ENCODE results near the gene LPCAT3. TPM values are rescaled to one million over a fixed set of nuclear protein-coding genes. Genes with fewer than 3 reads are reported as not detected.

LPCAT3 gene
- total RNA-seq, 1 donor from 2014 or later = 33.3 TPM

DNA sequence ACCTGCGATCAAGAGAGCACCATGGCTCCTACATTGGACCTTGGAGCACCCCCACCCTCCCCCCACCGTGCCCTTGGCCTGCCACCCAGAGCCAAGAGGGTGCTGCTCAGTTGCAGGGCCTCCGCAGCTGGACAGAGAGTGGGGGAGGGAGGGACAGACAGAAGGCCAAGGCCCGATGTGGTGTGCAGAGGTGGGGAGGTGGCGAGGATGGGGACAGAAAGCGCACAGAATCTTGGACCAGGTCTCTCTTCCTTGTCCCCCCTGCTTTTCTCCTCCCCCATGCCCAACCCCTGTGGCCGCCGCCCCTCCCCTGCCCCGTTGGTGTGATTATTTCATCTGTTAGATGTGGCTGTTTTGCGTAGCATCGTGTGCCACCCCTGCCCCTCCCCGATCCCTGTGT, 76.5 kb downstream of the LPCAT3 start:
- intact Hi-C loops (cut with micrococcal nuclease) = loop anchor here (2.0 kb wide), 1 partner anchor 69 kb away; the partner anchor contains the start of gene SPSB2

DNA sequence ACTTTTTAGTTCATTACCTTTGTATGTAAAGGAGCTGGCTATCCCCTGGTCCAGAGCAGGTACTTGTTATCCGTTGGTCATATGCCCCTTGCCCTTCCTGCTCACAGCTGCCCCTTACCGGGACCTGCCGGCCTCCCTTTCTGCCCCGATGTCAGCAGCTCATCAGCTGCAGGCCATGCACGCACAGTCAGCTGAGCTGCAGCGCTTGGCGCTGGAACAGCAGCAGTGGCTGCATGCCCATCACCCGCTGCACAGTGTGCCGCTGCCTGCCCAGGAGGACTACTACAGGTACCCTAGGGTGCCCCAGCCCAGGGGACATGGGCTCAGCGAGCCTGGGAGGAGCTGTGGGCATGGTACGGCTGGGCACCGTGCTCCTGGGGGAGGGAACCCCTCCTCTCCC, 77.0 kb downstream of the LPCAT3 start:
- intact Hi-C loops (cut with micrococcal nuclease) = no loop called here

DNA sequence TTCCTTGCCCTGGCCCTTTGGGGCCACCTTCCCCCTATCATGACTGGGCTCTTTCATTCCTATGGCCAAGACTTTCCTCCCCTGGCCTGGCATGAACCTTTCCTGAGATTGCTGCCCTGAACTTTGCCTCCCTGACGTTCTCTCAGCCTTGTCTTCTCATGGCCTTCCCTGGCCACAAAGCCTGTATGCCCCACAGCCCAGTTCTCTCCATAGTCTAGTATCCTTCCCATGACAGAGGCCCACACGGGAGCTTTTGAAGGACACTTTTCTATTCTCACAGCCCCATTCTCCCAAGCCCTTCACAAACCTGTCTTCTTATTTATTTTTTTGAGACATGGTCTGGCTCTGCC, 79.1 kb downstream of the LPCAT3 start:
- intact Hi-C loops (cut with micrococcal nuclease) = loop anchor here (2.0 kb wide), 1 partner anchor 34 kb away; the partner anchor contains the start of gene LRRC23

DNA sequence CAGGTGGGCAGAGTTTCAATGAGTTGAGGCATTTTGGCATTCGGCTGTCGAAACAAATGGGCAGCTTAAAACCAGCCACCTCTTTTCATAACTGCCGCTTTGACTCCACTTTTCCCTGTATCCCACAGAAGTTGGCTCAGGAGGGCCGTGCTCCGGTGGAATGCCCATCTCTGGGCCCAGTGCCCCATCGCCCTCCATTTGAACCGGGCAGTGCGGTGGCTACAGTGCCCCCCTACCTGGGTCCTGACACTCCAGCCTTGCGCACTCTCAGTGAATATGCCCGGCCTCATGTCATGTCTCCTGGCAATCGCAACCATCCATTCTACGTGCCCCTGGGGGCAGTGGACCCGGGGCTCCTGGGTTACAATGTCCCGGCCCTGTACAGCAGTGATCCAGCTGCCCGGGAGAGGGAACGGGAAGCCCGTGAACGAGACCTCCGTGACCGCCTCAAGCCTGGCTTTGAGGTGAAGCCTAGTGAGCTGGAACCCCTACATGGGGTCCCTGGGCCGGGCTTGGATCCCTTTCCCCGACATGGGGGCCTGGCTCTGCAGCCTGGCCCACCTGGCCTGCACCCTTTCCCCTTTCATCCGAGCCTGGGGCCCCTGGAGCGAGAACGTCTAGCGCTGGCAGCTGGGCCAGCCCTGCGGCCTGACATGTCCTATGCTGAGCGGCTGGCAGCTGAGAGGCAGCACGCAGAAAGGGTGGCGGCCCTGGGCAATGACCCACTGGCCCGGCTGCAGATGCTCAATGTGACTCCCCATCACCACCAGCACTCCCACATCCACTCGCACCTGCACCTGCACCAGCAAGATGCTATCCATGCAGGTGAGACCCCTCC, 79.7 kb downstream of the LPCAT3 start:
- intact Hi-C loops (cut with micrococcal nuclease) = loop anchor here (1.0 to 2.0 kb wide), 3 partner anchors 14 to 34 kb away; partner anchors contain the start of genes EMG1, LRRC23 and PHB2

DNA sequence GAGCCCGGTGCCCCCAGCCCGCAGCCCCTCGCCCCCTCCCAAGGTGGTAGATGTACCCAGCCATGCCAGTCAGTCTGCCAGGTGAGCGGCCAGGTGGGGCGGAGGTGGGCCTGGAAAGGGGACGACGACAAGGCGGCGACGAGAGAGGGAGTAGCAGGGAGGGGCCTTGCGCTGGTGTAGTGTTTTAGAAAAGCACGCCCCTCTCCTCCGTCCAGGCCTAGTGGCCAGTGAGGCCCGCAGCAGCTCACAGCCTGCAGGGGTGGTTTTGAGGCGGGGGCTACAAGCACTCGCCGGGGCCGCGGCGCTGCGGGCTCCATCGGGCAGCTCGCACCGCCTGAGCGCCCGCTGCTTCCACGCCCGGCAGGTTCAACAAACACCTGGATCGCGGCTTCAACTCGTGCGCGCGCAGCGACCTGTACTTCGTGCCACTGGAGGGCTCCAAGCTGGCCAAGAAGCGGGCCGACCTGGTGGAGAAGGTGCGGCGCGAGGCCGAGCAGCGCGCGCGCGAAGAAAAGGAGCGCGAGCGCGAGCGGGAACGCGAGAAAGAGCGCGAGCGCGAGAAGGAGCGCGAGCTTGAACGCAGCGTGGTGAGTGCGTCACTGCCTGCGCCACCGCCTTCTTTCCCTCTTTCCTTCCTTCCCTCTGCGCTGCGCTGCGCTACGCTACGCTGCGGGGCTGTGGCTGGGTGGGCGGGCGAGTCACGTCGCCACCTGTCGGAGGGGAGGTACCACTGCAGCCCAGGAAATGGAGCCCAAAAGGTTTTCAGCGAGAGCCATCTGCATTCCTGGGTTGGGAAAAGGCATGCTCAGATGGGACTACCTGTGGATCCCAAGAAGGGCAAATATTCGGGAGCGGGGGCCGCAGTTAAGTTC, 80.6 kb downstream of the LPCAT3 start:
- intact Hi-C loops (cut with micrococcal nuclease) = loop anchor here (1.0 to 2.0 kb wide), 3 partner anchors 13 to 33 kb away; partner anchors contain the start of genes EMG1, LRRC23 and PHB2

DNA sequence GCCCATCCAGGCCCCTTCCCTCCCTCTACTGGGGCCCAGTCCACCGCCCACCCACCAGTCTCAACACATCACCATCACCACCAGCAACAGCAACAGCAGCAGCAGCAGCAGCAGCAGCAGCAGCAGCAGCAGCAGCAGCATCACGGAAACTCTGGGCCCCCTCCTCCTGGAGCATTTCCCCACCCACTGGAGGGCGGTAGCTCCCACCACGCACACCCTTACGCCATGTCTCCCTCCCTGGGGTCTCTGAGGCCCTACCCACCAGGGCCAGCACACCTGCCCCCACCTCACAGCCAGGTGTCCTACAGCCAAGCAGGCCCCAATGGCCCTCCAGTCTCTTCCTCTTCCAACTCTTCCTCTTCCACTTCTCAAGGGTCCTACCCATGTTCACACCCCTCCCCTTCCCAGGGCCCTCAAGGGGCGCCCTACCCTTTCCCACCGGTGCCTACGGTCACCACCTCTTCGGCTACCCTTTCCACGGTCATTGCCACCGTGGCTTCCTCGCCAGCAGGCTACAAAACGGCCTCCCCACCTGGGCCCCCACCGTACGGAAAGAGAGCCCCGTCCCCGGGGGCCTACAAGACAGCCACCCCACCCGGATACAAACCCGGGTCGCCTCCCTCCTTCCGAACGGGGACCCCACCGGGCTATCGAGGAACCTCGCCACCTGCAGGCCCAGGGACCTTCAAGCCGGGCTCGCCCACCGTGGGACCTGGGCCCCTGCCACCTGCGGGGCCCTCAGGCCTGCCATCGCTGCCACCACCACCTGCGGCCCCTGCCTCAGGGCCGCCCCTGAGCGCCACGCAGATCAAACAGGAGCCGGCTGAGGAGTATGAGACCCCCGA, 81.4 kb downstream of the LPCAT3 start:
- intact Hi-C loops (cut with micrococcal nuclease) = no loop called here

DNA sequence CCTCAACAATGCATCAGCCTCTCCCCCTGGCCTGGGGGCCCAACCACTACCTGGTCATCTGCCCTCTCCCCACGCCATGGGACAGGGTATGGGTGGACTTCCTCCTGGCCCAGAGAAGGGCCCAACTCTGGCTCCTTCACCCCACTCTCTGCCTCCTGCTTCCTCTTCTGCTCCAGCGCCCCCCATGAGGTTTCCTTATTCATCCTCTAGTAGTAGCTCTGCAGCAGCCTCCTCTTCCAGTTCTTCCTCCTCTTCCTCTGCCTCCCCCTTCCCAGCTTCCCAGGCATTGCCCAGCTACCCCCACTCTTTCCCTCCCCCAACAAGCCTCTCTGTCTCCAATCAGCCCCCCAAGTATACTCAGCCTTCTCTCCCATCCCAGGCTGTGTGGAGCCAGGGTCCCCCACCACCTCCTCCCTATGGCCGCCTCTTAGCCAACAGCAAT, 82.1 kb downstream of the LPCAT3 start:
- intact Hi-C loops (cut with micrococcal nuclease) = no loop called here

DNA sequence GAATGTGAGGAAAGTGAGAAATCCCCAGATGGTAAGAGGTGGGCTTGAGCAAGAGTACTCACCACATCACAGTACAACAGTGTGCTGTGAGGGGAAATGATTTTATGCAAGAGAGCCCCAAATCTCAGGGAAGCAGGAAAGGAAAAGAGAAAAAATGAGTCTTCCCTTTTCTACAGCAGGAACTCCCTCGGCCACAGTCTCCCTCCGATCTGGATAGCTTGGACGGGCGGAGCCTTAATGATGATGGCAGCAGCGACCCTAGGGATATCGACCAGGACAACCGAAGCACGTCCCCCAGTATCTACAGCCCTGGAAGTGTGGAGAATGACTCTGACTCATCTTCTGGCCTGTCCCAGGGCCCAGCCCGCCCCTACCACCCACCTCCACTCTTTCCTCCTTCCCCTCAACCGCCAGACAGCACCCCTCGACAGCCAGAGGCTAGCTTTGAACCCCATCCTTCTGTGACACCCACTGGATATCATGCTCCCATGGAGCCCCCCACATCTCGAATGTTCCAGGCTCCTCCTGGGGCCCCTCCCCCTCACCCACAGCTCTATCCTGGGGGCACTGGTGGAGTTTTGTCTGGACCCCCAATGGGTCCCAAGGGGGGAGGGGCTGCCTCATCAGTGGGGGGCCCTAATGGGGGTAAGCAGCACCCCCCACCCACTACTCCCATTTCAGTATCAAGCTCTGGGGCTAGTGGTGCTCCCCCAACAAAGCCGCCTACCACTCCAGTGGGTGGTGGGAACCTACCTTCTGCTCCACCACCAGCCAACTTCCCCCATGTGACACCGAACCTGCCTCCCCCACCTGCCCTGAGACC, 82.7 kb downstream of the LPCAT3 start:
- intact Hi-C loops (cut with micrococcal nuclease) = no loop called here

DNA sequence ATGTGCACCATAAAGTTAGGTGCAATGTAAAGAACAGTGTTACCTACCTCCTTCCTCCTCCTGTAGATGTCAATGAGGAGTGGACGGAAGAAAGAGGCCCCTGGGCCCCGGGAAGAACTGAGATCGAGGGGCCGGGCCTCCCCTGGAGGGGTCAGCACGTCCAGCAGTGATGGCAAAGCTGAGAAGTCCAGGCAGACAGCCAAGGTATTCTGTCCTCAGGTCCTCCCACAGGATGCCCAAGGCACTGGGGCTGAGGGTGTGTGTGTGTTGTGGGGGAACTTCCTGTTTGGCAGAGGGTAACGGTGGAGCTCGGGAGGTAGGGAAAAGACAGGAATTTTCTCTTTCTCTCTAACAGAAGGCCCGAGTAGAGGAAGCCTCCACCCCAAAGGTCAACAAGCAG, 84.2 kb downstream of the LPCAT3 start:
- intact Hi-C loops (cut with micrococcal nuclease) = no loop called here

DNA sequence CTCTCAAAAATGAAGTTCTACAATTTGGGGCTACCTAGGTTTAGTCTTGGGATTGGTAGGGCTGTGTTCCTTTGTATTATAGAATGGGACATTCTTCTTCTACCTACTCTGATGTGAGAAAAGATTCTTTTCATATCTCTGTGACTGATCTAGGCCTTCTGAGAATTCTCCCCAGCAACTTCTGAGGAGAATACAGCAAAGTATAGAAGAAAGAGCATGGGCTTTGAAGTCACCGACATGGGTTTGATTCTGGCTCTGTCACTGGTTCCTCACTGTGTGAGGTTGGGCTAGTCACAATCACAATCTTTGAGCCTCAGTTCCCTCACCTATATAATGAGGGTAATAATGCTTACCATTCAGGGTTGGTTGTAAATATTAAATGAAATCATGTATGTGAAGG, 85.5 kb downstream of the LPCAT3 start:
- intact Hi-C loops (cut with micrococcal nuclease) = no loop called here

DNA sequence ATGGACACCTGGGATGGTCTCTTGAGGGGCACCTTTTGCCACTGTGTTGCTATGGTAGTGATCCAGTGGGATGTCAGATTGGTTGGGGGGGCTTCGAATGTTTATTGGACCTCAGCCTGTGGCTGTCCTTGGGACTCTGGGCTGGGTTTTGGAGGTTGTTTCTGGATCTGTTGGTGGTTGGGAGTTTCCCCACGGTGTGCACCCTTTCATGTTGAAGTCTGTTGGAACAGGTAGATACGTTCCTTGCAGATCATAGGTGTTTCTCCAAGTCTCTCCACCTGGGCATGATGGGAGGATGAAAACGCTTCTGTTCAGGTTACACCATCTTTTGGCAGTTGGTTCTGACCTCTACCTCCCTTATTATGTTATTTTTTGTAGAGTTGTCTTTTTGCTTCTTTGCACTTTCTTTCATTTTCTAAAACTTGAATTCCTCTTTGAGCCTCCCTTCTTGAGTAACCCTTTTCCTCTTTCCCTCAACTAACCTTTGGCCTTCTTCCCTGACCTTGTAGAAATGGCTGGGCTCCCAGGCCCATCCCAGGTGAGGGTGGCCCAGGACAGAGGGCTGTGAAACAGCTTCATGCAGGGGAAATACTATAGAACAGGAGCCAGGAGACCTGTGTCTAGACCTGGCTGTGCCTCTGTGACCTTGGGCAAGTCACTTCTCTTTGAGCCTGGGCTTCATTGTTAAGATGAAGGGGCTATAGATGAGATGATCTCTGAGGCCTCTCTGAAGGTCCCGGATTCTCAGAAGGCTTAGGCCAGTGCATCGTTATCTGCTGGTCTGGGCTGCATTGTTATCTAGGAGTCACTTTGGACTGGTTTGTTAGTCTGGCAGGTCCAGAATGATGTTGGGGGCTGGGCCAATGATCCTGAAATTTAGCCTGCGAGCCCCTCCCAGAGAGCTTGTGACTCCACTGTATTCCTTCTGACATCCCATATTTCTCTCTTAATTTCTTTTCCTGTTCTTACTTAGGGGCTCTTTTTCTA, 88.5 kb downstream of the LPCAT3 start:
- intact Hi-C loops (cut with micrococcal nuclease) = no loop called here

DNA sequence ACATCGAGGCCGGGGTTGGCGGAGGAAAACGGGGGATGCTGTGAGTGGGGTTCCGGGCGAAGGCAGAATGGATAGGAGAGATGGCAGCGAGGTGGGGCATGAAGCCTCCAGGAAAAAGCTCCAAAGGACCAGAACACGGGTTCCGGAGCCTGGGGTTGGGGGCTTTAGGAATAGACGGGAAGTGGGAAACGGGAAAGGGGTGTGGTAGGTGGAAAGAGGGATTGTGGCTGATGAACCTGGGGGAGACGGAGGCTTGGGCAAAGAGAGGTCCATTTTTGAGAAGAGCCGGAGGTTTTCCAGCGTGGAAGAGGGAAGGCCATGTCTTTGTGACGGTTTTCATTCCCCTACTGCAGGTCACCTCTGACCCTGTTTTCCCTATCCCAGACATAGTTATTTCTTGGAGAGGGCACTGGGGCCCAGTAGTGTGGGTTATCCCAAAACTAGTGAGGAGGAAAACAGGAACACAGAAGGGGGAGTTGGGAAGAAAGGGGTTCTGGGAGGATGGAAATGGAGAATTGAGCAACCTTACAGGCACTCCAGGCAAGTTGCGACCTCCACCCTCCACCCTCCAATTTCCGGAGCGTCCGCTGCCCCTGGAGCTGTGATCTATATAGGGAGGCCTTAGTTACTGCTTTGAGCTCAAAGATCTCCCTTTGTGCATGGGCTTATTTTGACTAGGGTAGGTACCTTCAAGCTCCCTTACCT, 89.4 kb downstream of the LPCAT3 start:
- intact Hi-C loops (cut with micrococcal nuclease) = no loop called here

DNA sequence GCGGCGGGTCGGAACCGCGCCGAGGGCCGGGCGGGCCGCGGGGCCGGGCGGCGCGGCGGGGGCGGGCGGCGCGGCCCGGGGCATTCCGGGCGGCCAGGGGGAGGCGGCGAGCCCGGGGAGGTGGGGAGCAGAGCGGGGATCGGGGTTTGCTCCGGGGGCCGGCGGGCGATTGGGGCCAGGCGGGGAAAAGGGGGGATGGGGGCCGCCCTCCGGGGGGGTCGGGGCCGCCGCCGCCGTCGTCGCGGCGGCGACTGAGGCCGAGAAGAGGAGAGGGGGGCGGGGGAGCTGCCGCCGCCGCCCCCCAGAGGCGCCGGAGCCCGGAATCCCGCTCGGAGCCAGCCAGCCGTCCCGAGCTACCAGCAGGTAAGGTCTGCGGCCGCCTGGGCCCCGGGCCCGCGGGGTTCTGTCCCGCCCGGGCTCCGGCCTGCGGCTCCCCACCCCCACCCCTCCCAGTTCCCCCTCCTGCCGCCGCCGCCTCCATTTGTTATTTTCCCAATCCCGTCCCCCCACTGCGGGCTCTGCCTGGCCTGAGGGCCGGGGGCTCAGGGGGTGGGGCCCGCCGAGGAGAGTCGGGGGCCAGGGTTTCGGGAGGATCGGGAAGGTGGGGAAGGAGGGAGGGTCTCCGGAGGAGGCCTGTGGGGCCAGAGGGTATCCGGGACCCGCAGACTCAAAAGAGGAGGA, 90.1 kb downstream of the LPCAT3 start:
- intact Hi-C loops (cut with micrococcal nuclease) = no loop called here

DNA sequence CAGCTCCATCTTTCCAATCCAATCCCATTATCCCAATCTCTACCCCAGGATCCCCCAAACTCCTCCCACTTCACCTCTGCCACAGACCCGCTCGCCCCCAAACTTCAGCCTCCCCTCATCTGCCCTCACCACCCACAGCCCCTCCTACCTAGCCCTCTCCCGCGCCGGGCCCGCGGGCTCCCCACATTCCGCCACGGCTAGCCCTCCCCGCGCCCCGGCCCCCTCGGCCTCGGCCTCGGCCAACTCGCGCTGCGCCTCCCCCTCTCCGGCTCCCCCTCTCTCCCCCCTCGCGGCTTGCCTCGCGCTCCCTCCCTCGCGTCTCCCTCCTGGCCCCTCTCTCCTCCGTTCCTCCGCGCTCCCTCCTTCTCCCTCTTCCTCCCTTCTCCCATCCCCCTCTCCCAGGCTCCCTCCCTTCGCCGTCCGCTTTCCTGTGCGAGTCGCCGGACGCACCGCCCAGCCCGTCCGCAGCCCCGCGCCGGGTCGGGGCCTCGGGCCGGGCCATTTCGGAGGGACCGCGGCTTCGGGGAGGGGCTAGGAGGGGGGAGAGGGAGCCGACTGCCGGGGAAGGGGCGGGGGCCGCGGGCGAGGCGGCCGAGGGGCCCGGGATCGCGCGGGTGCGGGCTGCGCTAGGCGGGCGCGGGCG, 90.8 kb downstream of the LPCAT3 start, which contains the start of gene ATN1:
ATN1 (plus strand) TSS at position 581 of the 643 bp plus-strand sequence. CDS start 6,043 bp downstream, outside the sequence.
- intact Hi-C loops (cut with micrococcal nuclease) = no loop called here

Data from T-helper 2 cell treated with Interferon-gamma antibody and Interleukin-4, amounts not matched to agents 100 ng/mL and 5 ng/mL, for 36 hours (primary cell).